Measurements from ENCODE around the gene LY6G5C. TPM values are rescaled to one million over a fixed set of nuclear protein-coding genes. Genes with fewer than 3 reads are reported as not detected.

The LY6G5C gene
- total and polyA plus RNA-seq, 2 of the 13 experiments (the other 11 are each of a cell fraction or from before 2014, with no cell fraction given), result 0.33 to 0.55 TPM

GRCh38 chr6:31652925-31653724, 27.7 kb downstream of the LY6G5C start (continued):
- TF ChIP-seq GATAD2A (CRISPR knock-in tag; IDR thresholded peaks at IDR 0.05) (peak; percentile 61), DMAP1 (CRISPR knock-in tag; IDR thresholded peaks at IDR 0.05) (peak; percentile 61; the same call in 1 of the 2 replicates), SIN3A (IDR thresholded peaks at IDR 0.05; ENCODE audit: borderline replicate concordance, low read depth, low read length) (peak; percentile 61; the same call in 1 of the 2 replicates), ZNF367 (CRISPR knock-in tag; IDR thresholded peaks at IDR 0.05; ENCODE audit: borderline replicate concordance) (no peak), RBM39 (IDR thresholded peaks at IDR 0.05; ENCODE audit: low read depth, low read length, poor library complexity, severe bottlenecking) (no peak), ATF7-NPFF (CRISPR knock-in tag; IDR thresholded peaks at IDR 0.05; ENCODE audit: low read depth) (no peak; the same call in 1 of the 2 replicates), ZNF770 (CRISPR knock-in tag; IDR thresholded peaks at IDR 0.05) (no peak), TARDBP (CRISPR knock-in tag; IDR thresholded peaks at IDR 0.05) (no peak), ZNF563 (CRISPR knock-in tag; IDR thresholded peaks at IDR 0.05) (no peak; the same call in none of the 2 replicates), NR0B2 (CRISPR knock-in tag; IDR thresholded peaks at IDR 0.05) (no peak)
- TF ChIP-seq, protein P1, sequence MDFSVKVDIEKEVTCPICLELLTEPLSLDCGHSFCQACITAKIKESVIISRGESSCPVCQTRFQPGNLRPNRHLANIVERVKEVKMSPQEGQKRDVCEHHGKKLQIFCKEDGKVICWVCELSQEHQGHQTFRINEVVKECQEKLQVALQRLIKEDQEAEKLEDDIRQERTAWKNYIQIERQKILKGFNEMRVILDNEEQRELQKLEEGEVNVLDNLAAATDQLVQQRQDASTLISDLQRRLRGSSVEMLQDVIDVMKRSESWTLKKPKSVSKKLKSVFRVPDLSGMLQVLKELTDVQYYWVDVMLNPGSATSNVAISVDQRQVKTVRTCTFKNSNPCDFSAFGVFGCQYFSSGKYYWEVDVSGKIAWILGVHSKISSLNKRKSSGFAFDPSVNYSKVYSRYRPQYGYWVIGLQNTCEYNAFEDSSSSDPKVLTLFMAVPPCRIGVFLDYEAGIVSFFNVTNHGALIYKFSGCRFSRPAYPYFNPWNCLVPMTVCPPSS (IDR thresholded peaks at IDR 0.05), result no peak
- TF ChIP-seq, protein P2, sequence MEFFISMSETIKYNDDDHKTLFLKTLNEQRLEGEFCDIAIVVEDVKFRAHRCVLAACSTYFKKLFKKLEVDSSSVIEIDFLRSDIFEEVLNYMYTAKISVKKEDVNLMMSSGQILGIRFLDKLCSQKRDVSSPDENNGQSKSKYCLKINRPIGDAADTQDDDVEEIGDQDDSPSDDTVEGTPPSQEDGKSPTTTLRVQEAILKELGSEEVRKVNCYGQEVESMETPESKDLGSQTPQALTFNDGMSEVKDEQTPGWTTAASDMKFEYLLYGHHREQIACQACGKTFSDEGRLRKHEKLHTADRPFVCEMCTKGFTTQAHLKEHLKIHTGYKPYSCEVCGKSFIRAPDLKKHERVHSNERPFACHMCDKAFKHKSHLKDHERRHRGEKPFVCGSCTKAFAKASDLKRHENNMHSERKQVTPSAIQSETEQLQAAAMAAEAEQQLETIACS (CRISPR knock-in tag; IDR thresholded peaks at IDR 0.05), result no peak; the same call in 1 of the 2 replicates
- TF ChIP-seq, protein P3, sequence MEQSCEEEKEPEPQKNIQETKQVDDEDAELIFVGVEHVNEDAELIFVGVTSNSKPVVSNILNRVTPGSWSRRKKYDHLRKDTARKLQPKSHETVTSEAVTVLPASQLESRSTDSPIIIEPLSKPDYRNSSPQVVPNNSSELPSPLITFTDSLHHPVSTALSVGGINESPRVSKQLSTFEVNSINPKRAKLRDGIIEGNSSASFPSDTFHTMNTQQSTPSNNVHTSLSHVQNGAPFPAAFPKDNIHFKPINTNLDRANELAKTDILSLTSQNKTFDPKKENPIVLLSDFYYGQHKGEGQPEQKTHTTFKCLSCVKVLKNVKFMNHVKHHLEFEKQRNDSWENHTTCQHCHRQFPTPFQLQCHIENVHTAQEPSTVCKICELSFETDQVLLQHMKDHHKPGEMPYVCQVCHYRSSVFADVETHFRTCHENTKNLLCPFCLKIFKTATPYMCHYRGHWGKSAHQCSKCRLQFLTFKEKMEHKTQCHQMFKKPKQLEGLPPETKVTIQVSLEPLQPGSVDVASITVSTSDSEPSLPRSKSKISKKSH (CRISPR knock-in tag; IDR thresholded peaks at IDR 0.05; ENCODE audit: borderline replicate concordance), result no peak
- TF ChIP-seq, protein P4, sequence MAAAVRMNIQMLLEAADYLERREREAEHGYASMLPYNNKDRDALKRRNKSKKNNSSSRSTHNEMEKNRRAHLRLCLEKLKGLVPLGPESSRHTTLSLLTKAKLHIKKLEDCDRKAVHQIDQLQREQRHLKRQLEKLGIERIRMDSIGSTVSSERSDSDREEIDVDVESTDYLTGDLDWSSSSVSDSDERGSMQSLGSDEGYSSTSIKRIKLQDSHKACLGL (CRISPR knock-in tag; IDR thresholded peaks at IDR 0.05), result no peak
